Uterus (tissue), 4 donors: Measurements from ENCODE around the gene USH1G. TPM values are rescaled to one million over a fixed set of nuclear protein-coding genes. Genes with fewer than 3 reads are reported as not detected.

Source experiments
- DNase-seq, 2 donors: peaks; one replicate each; pipeline ENCODE4 v3.0.0-alpha.2; 2019 to 2020
- H3K27ac ChIP-seq, 2 donors: fragments of 200-600 bp; sonication (generic); 1 replicate in 1 of 2; 2 replicates in 1 of 2; pipeline ENCODE4 v1.5.1; 2016 to 2018
- H3K27me3 ChIP-seq, 2 donors: fragments of 200-600 bp; sonication (generic); one replicate each; pipeline ENCODE4 v1.5.1; 2018 to 2019; ENCODE audit warnings: control low read depth in 1 of 2
- H3K36me3 ChIP-seq, 2 donors: fragments of 200-600 bp; sonication (generic); one replicate each; pipeline ENCODE4 v1.5.1; 2019; ENCODE audit warnings: control low read depth in 1 of 2
- H3K4me1 ChIP-seq, 2 donors: fragments of 200-600 bp; sonication (generic); one replicate each; pipeline ENCODE4 v1.5.1; 2018 to 2019; ENCODE audit warnings: control low read depth in 1 of 2
- H3K4me3 ChIP-seq, 2 donors: fragments of 200-600 bp; sonication (generic); 1 replicate in 1 of 2; 2 replicates in 1 of 2; pipeline ENCODE4 v1.5.1; 2018 to 2019; ENCODE audit warnings: mild to moderate bottlenecking in 1 of 2
- H3K9me3 ChIP-seq, 2 donors: fragments of 200-600 bp; sonication (generic); one replicate each; pipeline ENCODE4 v1.5.1; 2019; ENCODE audit warnings: control low read depth in 1 of 2
- CTCF ChIP-seq, 4 experiments: fragments of 200-600 bp in 2 of 4; fragments of 450-650 bp in 2 of 4; sonication (generic) in 2 of 4; IDR thresholded peaks; one replicate each; pipeline ENCODE4 v1.5.1; 2016 to 2019; ENCODE audit warnings: antibody characterized with exemption in 4 of 4, mild to moderate bottlenecking in 2 of 4, moderate library complexity in 1 of 4
- POLR2A ChIP-seq, 2 donors: fragments of 450-650 bp; IDR thresholded peaks; one replicate each; pipeline ENCODE4 v1.6.1; 2016; ENCODE audit warnings: antibody characterized with exemption in 2 of 2, mild to moderate bottlenecking in 1 of 2, moderate library complexity in 1 of 2
- intact Hi-C: fragments of 100-400 bp; cut with DNase I; formaldehyde crosslinking; loops from one replicate; pipeline ENCODE4 v1.15.1; 2023; ENCODE audit warnings: low total_unique reads
- total RNA-seq, 4 donors: library from RNA; depleted of rRNA in 3 of 4; stranded (reverse); fragments of >200 nt in 3 of 4; gene quantifications; one replicate each; pipeline versions ENCODE4 v1.1.0 to v1.2.4, GENCODE V29; 2014 to 2023
- donor health status: DM: yes; HTN: yes; CAD: no.

Gene USH1G
- total RNA-seq, 4 donors from 2014 or later: 1.5 to 6.1 TPM; not detected in 2

DNA sequence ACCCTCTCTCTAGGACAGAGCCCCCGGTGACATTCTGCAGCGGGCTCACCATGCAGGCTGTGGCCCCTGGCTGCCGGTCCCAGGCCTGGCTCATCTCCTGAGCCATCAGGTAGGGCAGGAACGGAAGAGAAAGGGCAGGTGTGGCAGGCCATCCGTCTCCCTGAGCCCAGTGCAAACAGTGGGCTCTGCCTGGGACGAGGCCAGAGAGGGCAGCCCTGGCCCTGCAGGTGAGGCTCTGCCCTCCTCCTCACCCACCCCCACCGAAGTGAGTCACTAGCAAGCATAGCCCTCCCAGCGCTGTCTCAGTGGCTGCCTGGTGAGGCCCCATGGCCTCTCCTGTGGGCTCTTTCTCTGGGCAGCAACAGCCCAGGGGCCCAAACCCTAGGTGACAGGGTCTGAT lies 27.2 kb upstream of the USH1G start:
- Histone ChIP-seq H3K36me3 (no peaks in the 10 kb centered on the region), H3K4me3 (no peak overlapping the region), H3K27ac (no peak overlapping the region), H3K9me3 (no peaks in the 10 kb centered on the region), H3K27me3 (no peaks in the 10 kb centered on the region), H3K4me1 (no peaks in the 10 kb centered on the region)
- intact Hi-C loops: loop anchor here (10.0 kb wide), 1 partner anchor 205 kb away; the partner anchor contains the start of gene NHERF1
- TF ChIP-seq POLR2A (IDR thresholded peaks at IDR 0.05) (no peak), CTCF (IDR thresholded peaks at IDR 0.05) (no peak)
- no peak for DNase-seq

DNA sequence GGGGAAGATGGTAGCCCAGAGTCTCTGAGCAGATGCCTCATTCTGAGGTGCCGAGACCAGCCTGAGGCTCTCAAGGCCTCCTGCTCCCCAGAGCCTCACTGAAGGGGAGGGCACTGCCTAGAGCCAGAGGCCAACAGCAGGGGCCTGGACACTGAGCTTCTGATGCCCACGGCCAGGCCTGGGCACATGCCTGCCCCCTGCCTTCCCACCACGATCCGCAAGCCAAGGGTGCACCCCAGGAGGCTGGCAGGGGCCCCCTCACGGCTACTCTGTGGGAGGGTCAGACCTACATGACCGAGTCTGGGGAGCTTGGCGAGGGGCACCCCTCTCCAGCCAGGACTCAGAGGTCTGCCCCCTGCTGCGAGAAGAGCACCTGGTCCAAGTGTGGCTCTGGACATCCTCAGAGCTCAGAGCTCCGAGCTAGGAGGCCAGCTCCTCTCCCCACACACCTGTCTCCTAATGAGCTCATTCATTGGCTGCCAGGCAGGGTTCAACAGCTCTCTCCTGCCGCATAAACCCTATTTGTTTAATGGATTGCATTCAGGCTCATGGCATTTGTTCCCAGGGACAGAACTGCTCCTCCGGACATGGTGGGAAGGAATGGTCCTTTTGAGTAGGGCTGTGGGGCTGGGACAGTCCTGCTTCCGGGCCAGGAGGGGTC lies 26.5 kb upstream of the USH1G start:
- Histone ChIP-seq H3K27me3 (no peaks in the 10 kb centered on the region), H3K4me3 (no peak overlapping the region), H3K27ac (no peak overlapping the region), H3K36me3 (no peaks in the 10 kb centered on the region), H3K4me1 (no peaks in the 10 kb centered on the region), H3K9me3 (no peaks in the 10 kb centered on the region)
- intact Hi-C loops: loop anchor here (10.0 kb wide), 1 partner anchor 205 kb away; the partner anchor contains the start of gene NHERF1
- no peak for DNase-seq
- TF ChIP-seq POLR2A (IDR thresholded peaks at IDR 0.05): no peak
- no peak for TF ChIP-seq CTCF (IDR thresholded peaks at IDR 0.05)

GRCh38 chr17:74947041-74947754 lies 24.1 kb upstream of the USH1G start:
- TF ChIP-seq CTCF (IDR thresholded peaks at IDR 0.05) (no peak), POLR2A (IDR thresholded peaks at IDR 0.05) (no peak)

GRCh38 chr17:74946641-74947040 lies 23.6 kb upstream of the USH1G start:
- DNase-seq: no peak
- Histone ChIP-seq H3K4me1 (no peaks in the 10 kb centered on the region), H3K4me3 (no peak overlapping the region), H3K9me3 (no peaks in the 10 kb centered on the region), H3K36me3 (no peaks in the 10 kb centered on the region), H3K27me3 (no peaks in the 10 kb centered on the region), H3K27ac (no peak overlapping the region)
- intact Hi-C loops: no loop called here
- TF ChIP-seq CTCF (IDR thresholded peaks at IDR 0.05) (no peak), POLR2A (IDR thresholded peaks at IDR 0.05) (no peak)

More at GRCh38 chr17:74947041-74947754, 24.1 kb upstream of the USH1G start:
- no peaks in the 10 kb centered on the region for H3K36me3 ChIP-seq
- H3K27me3 ChIP-seq: no peaks in the 10 kb centered on the region
- H3K9me3 ChIP-seq: no peaks in the 10 kb centered on the region
- H3K4me1 ChIP-seq: no peaks in the 10 kb centered on the region
- no peak for DNase-seq
- no peak overlapping the region for H3K27ac ChIP-seq
- no peak overlapping the region for H3K4me3 ChIP-seq
- intact Hi-C loops: no loop called here

GRCh38 chr17:74945543-74945942 lies 22.5 kb upstream of the USH1G start:
- Histone ChIP-seq H3K27me3 (no peaks in the 10 kb centered on the region), H3K9me3 (no peaks in the 10 kb centered on the region), H3K4me1 (no peaks in the 10 kb centered on the region), H3K4me3 (no peak overlapping the region), H3K36me3 (no peaks in the 10 kb centered on the region), H3K27ac (no peak overlapping the region)
- no peak for TF ChIP-seq POLR2A (IDR thresholded peaks at IDR 0.05)
- TF ChIP-seq CTCF (IDR thresholded peaks at IDR 0.05): no peak
- no peak for DNase-seq
- intact Hi-C loops: no loop called here
